ENCODE measurements around the gene FUT8.
"Not testable (repeated sequence)": the region's sequence is repeated elsewhere in the genome, so short reads cannot be mapped to it uniquely, and the experiment has no call there.

DNA sequence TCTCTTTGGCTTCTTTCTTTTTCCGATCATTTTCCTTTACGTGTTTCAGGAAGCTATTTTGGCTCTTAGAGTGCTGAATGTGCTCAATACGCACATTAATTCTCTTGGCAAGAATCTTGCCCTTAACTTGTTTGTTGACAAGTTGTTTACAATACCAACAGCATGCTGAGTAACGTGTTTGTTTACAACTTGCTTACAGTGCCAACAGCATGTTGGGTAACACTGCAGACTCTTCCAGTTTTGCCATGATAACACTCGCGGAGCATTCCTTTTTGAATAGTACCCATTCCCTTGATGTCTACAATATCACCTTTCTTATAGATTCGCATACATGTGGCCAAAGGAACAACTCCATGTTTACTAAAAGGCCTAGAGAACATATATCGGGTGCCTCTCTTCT lies 55.4 kb downstream of the FUT8 start:
- not testable (repeated sequence) for TF ChIP-seq POLR2A, CTCF, POLR2AphosphoS5 (IDR thresholded peaks at IDR 0.05)

Data from suprapubic skin (tissue), 4 donors.